GM12878 (cell line): ENCODE data around the gene CYB5A. TPM values are rescaled to one million over a fixed set of nuclear protein-coding genes. Genes with fewer than 3 reads are reported as not detected.
A peak's percentile ranks its signal among the peaks of the same experiment; 100 is the strongest.

Source experiments
- ATAC-seq: fragments of 200-7000 bp; cut with Tn5 transposase; 3 replicates; pipeline ENCODE4 v1.9.1; 2020; ENCODE audit warnings: mild to moderate bottlenecking, moderate library complexity
- BruUV-seq: library from RNA; stranded (reverse); fragments of 400-500 nt; replicated peaks from 2 replicates; lab custom pipeline; 2021; lab: Mats Ljungman, UMichigan
- CTCF ChIA-PET: fragments of 300-600 bp; sonication (Branson Sonifier 250); formaldehyde crosslinking; extraction: SDS; loops from one replicate; lab custom pipeline; 2021; ENCODE audit warnings: inconsistent platforms; lab: Yijun Ruan, JAX
- POLR2A ChIA-PET: fragments of 350-600 bp; formaldehyde crosslinking; extraction: SDS; loops from one replicate; lab custom pipeline; 2021; ENCODE audit warnings: inconsistent platforms; lab: Charles Lee
- RAD21 ChIA-PET: fragments of 300-600 bp; sonication (Branson Sonifier 250); formaldehyde crosslinking; loops from one replicate; lab custom pipeline; 2023; ENCODE audit warnings: antibody characterized with exemption; ENCODE audit not compliant: unreplicated experiment; lab: Charles Lee
- SMC1A ChIA-PET: fragments of 300-600 bp; sonication (Branson Sonifier 250); formaldehyde crosslinking; loops from one replicate; lab custom pipeline; 2023; ENCODE audit not compliant: unreplicated experiment, uncharacterized antibody; lab: Charles Lee
- DNase-seq: peaks from one replicate; pipeline ENCODE4 v3.0.0-alpha.2; 2011; ENCODE audit warnings: low read depth, low spot score
- FAIRE-seq: peaks from 3 replicates; lab custom pipeline; 2011; peaks lifted over from hg19 to GRCh38; lab: Jason Lieb, UNC
- H2AFZ ChIP-seq: 2 replicates; pipeline ENCODE4 v1.6.0; 2011; ENCODE audit warnings: low read depth, low read length, control low read depth; ENCODE audit not compliant: control insufficient read depth
- H3K27ac ChIP-seq: 2 replicates; pipeline ENCODE4 v1.5.1; 2011; ENCODE audit warnings: control low read depth; ENCODE audit not compliant: control insufficient read depth, insufficient read depth
- H3K27me3 ChIP-seq, 2 experiments: replicated peaks in 1 of 2; 2 replicates each; pipeline versions ENCODE4 v1.6.0 to v1.6.1; 2011; ENCODE audit warnings: low read length in 1 of 2; ENCODE audit not compliant: control insufficient read depth in 2 of 2, insufficient read depth in 2 of 2
- H3K36me3 ChIP-seq, 2 experiments: 2 replicates each; pipeline ENCODE4 v1.5.1; 2011; ENCODE audit warnings: low read length in 1 of 2; ENCODE audit not compliant: control insufficient read depth in 2 of 2, insufficient read depth in 2 of 2
- H3K4me1 ChIP-seq: 2 replicates; pipeline ENCODE4 v1.6.1; 2011; ENCODE audit warnings: mild to moderate bottlenecking, low read length, moderate library complexity, mixed read lengths; ENCODE audit not compliant: control insufficient read depth, insufficient read depth
- H3K4me2 ChIP-seq: 2 replicates; pipeline ENCODE4 v1.6.0; 2011; ENCODE audit warnings: control low read depth; ENCODE audit not compliant: control insufficient read depth, insufficient read depth
- H3K4me3 ChIP-seq: fragments of 200-600 bp; sonication (generic); 2 replicates; pipeline ENCODE4 v1.5.1; 2016
- H3K79me2 ChIP-seq: 2 replicates; pipeline ENCODE4 v1.6.0; 2011; ENCODE audit warnings: low read length; ENCODE audit not compliant: control insufficient read depth, insufficient read depth
- H3K9ac ChIP-seq: 2 replicates; pipeline ENCODE4 v1.8.0; 2011; ENCODE audit warnings: low read length, control low read depth, mixed read lengths; ENCODE audit not compliant: control insufficient read depth, insufficient read depth
- H3K9me3 ChIP-seq: replicated peaks from 3 replicates; pipeline ENCODE4 v1.5.1; 2011; ENCODE audit warnings: mild to moderate bottlenecking, low read length; ENCODE audit not compliant: control insufficient read depth, insufficient read depth
- H4K20me1 ChIP-seq: 2 replicates; pipeline ENCODE4 v1.6.0; 2011; ENCODE audit not compliant: control insufficient read depth, insufficient read depth
- HDGF ChIP-seq: fragments of 450-650 bp; IDR thresholded peaks from 2 replicates; pipeline ENCODE4 v1.6.1; 2016; ENCODE audit warnings: antibody characterized with exemption
- IKZF2 ChIP-seq, 2 experiments: fragments of 450-650 bp; IDR thresholded peaks; 2 replicates each; pipeline ENCODE4 v1.6.1; 2017; ENCODE audit warnings: mild to moderate bottlenecking in 2 of 2, moderate library complexity in 2 of 2
- LARP7 ChIP-seq: fragments of 450-650 bp; IDR thresholded peaks from 2 replicates; pipeline ENCODE4 v1.6.1; 2017; ENCODE audit warnings: mild to moderate bottlenecking
- MTA3 ChIP-seq: IDR thresholded peaks from 2 replicates; pipeline ENCODE4 v1.6.1; 2012; ENCODE audit warnings: low read length, inconsistent platforms, borderline replicate concordance
- MYC ChIP-seq: IDR thresholded peaks from 2 replicates; pipeline ENCODE4 v1.6.1; 2011; ENCODE audit warnings: mild to moderate bottlenecking, low read length, moderate library complexity, inconsistent platforms; ENCODE audit not compliant: insufficient read depth, insufficient replicate concordance, insufficient read length, severe bottlenecking
- PAX8 ChIP-seq: fragments of 450-650 bp; IDR thresholded peaks from 2 replicates; pipeline ENCODE4 v1.6.1; 2017; ENCODE audit warnings: mild to moderate bottlenecking, moderate library complexity
- RUNX3 ChIP-seq: IDR thresholded peaks from 2 replicates; pipeline ENCODE4 v1.6.1; 2012; ENCODE audit warnings: low read length, inconsistent platforms
- SMARCA5 ChIP-seq: fragments of 450-650 bp; IDR thresholded peaks from 2 replicates; pipeline ENCODE4 v1.6.1; 2017; ENCODE audit warnings: mild to moderate bottlenecking
- WGBS: methylation state at CpG from one replicate; pipeline ENCODE4 v1.1.6; 2016; ENCODE audit warnings: low lambda C conversion rate; ENCODE audit not compliant: insufficient replicate concordance, insufficient coverage; ENCODE audit errors: missing lambda C conversion rate; 5-methylcytosine and 5-hydroxymethylcytosine counted together
- in situ Hi-C: fragments of 300-500 bp; cut with MboI; formaldehyde crosslinking; loops from 9 replicates; pipeline ENCODE4 v1.14.3; 2018; ENCODE audit warnings: mixed read lengths
- intact Hi-C: fragments of 100-400 bp; cut with micrococcal nuclease; formaldehyde crosslinking; loops from one replicate; pipeline ENCODE4 v1.14.2; 2022; ENCODE audit not compliant: unreplicated experiment
- polyA plus RNA-seq, 11 experiments: library from polyadenylated mRNA; depleted of rRNA in 4 of 11; unstranded in 6 of 11; stranded (reverse) in 5 of 11; fragments of >200 nt; fragmentation: Nextera tagmentation in 4 of 11; fragmentation: Illumina TruSeq in 1 of 11; extraction: Ambion mirVana in 4 of 11; extraction: Trizol in 1 of 11; gene quantifications; 1 replicate in 1 of 11; 2 replicates in 10 of 11; pipeline versions ENCODE4 v1.2.1 to v1.2.3, GENCODE V29; 2011 to 2016; ENCODE audit warnings: inconsistent platforms in 2 of 11, missing spikeins in 2 of 11, low read depth in 1 of 11
- total RNA-seq, 4 experiments: library from RNA; depleted of rRNA in 3 of 4; stranded (reverse); fragments of >200 nt in 3 of 4; fragmentation: Illumina TruSeq in 1 of 4; extraction: Trizol in 1 of 4; gene quantifications; 2 replicates each; pipeline versions ENCODE4 v1.2.1 to v1.2.3, GENCODE V29; 2013 to 2021
- TF ChIP-seq, protein P1 (sequence below): fragments of 450-650 bp; IDR thresholded peaks from 2 replicates; pipeline ENCODE4 v1.6.1; 2016; ENCODE audit warnings: mild to moderate bottlenecking, moderate library complexity, borderline replicate concordance
- TF ChIP-seq, protein P2 (sequence below): IDR thresholded peaks from 2 replicates; pipeline ENCODE4 v1.6.1; 2012; ENCODE audit warnings: low read depth, low read length, improper control_type of control experiment
- TF ChIP-seq, protein P3 (sequence below): IDR thresholded peaks from 2 replicates; pipeline ENCODE4 v1.6.1; 2012; ENCODE audit warnings: low read depth, low read length, improper control_type of control experiment

Gene CYB5A
- total and polyA plus RNA-seq, 10 of the 15 experiments (the other 5 are each of a cell fraction or from before 2014, with no cell fraction given) = 60.2 to 129 (median 103) TPM

GRCh38 chr18:74244554-74244953, 47.2 kb downstream of the CYB5A start:
- BruUV-seq = no TSS peak
- ChIA-PET CTCF (no interaction called here), SMC1A (no interaction called here), RAD21 (no interaction called here), POLR2A (no interaction called here)
- TF ChIP-seq RUNX3 (0 out of 2 replicates have a peak, but pooled peaks have one; percentile 13), LARP7 (no peak)
- Histone ChIP-seq H3K4me3 (no peak overlapping the region), H3K9me3 (no peaks in the 10 kb centered on the region), H3K4me1 (peaks cover 3% of the 10 kb centered on the region; the same call in 1 of the 2 replicates), H3K9ac (no peak overlapping the region), H3K27me3 (no peaks in the 10 kb centered on the region; a peak in 1 of 4 replicates), H2AFZ (no peak overlapping the region), H4K20me1 (no peaks in the 10 kb centered on the region), H3K36me3 (no peaks in the 10 kb centered on the region), H3K27ac (no peak overlapping the region), H3K79me2 (no peaks in the 10 kb centered on the region), H3K4me2 (no peak overlapping the region)
- peak; percentile 42; the same call in 1 of the 3 replicates for ATAC-seq
- in situ Hi-C loops (no loop called here), intact Hi-C loops (no loop called here)
- FAIRE-seq = no peak
- DNase-seq = no peak
- WGBS = 53% methylated on average over 2 of the region's 2 CpGs

DNA sequence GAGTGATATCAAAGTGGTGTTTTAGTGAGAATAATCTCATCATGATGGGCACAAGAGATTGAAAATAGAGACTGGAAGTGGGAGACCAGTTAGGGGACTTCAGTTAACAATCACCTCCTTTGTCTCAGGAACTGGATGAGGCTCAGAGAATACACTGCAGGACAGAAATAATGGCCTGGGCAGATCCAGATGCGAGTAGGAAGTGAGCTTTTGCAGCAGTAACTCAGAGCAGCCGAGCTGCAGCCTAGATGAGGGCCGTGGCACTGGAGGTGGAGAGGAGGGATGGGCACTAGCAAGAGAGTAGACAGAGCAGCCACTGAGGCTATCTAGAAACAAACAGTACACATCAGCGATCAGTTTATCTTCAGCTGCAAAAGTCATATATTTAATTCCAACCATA, 48.6 kb downstream of the CYB5A start:
- H2AFZ ChIP-seq = no peak overlapping the region
- no TSS peak for BruUV-seq
- H3K27me3 ChIP-seq = peaks cover 0 to 3% of the 10 kb centered on the region in 2 experiments; a peak in 2 of 4 replicates
- POLR2A ChIA-PET = interaction anchor here (0.7 kb wide), 1 partner anchor 309 kb away, joined by 6 read pairs; no protein-coding TSS in a partner anchor
- no peaks in the 10 kb centered on the region for H3K9me3 ChIP-seq
- RAD21 ChIA-PET = no interaction called here
- H3K79me2 ChIP-seq = no peaks in the 10 kb centered on the region
- in situ Hi-C loops = no loop called here
- intact Hi-C loops = no loop called here
- DNase-seq (no peak), ATAC-seq (no peak; the same call in 2 of the 3 replicates), FAIRE-seq (no peak)
- CTCF ChIA-PET = interaction anchor here (1.0 kb wide), 1 partner anchor 99 kb away, joined by 3 read pairs; no protein-coding TSS in a partner anchor
- WGBS = 25% methylated on average over 4 of the region's 4 CpGs
- H4K20me1 ChIP-seq = no peaks in the 10 kb centered on the region
- no peak overlapping the region for H3K27ac ChIP-seq
- H3K4me3 ChIP-seq = no peak overlapping the region
- no peaks in the 10 kb centered on the region for H3K36me3 ChIP-seq
- SMC1A ChIA-PET = no interaction called here
- peaks cover 3% of the 10 kb centered on the region; the same call in 1 of the 2 replicates for H3K4me1 ChIP-seq
- H3K9ac ChIP-seq = no peak overlapping the region
- no peak overlapping the region for H3K4me2 ChIP-seq
- TF ChIP-seq, protein P1, sequence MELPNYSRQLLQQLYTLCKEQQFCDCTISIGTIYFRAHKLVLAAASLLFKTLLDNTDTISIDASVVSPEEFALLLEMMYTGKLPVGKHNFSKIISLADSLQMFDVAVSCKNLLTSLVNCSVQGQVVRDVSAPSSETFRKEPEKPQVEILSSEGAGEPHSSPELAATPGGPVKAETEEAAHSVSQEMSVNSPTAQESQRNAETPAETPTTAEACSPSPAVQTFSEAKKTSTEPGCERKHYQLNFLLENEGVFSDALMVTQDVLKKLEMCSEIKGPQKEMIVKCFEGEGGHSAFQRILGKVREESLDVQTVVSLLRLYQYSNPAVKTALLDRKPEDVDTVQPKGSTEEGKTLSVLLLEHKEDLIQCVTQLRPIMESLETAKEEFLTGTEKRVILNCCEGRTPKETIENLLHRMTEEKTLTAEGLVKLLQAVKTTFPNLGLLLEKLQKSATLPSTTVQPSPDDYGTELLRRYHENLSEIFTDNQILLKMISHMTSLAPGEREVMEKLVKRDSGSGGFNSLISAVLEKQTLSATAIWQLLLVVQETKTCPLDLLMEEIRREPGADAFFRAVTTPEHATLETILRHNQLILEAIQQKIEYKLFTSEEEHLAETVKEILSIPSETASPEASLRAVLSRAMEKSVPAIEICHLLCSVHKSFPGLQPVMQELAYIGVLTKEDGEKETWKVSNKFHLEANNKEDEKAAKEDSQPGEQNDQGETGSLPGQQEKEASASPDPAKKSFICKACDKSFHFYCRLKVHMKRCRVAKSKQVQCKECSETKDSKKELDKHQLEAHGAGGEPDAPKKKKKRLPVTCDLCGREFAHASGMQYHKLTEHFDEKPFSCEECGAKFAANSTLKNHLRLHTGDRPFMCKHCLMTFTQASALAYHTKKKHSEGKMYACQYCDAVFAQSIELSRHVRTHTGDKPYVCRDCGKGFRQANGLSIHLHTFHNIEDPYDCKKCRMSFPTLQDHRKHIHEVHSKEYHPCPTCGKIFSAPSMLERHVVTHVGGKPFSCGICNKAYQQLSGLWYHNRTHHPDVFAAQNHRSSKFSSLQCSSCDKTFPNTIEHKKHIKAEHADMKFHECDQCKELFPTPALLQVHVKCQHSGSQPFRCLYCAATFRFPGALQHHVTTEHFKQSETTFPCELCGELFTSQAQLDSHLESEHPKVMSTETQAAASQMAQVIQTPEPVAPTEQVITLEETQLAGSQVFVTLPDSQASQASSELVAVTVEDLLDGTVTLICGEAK = no peak
- TF ChIP-seq, protein P2, sequence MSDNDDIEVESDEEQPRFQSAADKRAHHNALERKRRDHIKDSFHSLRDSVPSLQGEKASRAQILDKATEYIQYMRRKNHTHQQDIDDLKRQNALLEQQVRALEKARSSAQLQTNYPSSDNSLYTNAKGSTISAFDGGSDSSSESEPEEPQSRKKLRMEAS = no peak
- TF ChIP-seq IKZF2 (IDR thresholded peaks at IDR 0.05) (no peak), PAX8 (no peak), HDGF (no peak), MTA3 (no peak), MYC (no peak), SMARCA5 (no peak)
- TF ChIP-seq, protein P3, sequence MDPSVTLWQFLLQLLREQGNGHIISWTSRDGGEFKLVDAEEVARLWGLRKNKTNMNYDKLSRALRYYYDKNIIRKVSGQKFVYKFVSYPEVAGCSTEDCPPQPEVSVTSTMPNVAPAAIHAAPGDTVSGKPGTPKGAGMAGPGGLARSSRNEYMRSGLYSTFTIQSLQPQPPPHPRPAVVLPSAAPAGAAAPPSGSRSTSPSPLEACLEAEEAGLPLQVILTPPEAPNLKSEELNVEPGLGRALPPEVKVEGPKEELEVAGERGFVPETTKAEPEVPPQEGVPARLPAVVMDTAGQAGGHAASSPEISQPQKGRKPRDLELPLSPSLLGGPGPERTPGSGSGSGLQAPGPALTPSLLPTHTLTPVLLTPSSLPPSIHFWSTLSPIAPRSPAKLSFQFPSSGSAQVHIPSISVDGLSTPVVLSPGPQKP = no peak
